Measurements from ENCODE around the gene AKIP1.

AKIP1 gene

GRCh38 chr11:8962841-8963240, 51.9 kb downstream of the AKIP1 start:
- DNase-seq = no peak

DNA sequence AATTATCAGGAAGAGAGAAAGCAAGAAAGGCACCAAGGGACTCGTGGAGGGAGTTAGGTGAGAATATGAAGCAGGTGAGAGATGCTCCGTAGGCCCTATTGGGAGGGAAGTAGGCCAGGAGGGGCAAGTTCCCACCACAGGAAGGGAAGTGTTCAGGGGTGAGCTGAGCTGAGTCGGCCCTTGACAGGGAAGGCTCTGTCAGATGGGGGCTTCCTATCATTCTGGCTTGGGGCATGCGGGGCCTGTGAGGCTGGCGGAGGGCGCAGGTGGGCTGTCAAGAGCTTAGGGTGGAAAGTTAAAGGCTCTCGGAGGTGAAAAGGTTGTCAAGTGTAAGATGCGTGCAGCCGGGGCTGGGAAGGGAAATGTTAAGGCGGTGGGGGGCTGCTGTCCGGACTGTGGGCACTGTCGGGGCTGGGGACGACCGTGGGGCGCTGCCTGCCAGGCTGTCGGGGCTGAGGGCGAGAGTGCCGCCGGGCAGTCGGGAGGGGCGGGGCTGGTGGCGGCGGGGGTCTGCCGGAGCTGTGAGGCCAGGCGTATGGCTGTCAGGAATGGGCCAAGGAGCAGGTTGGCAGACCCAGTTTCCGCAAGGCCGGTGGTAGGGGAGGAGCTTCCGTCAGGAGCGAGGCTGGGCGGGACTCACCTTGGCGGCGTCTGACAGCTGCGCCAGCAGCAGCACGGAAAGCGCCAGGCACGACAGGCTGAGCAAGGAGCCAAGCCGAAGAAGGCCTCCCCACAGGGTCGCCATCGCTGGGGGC, 52.8 kb downstream of the AKIP1 start:
- DNase-seq = no peak

DNA sequence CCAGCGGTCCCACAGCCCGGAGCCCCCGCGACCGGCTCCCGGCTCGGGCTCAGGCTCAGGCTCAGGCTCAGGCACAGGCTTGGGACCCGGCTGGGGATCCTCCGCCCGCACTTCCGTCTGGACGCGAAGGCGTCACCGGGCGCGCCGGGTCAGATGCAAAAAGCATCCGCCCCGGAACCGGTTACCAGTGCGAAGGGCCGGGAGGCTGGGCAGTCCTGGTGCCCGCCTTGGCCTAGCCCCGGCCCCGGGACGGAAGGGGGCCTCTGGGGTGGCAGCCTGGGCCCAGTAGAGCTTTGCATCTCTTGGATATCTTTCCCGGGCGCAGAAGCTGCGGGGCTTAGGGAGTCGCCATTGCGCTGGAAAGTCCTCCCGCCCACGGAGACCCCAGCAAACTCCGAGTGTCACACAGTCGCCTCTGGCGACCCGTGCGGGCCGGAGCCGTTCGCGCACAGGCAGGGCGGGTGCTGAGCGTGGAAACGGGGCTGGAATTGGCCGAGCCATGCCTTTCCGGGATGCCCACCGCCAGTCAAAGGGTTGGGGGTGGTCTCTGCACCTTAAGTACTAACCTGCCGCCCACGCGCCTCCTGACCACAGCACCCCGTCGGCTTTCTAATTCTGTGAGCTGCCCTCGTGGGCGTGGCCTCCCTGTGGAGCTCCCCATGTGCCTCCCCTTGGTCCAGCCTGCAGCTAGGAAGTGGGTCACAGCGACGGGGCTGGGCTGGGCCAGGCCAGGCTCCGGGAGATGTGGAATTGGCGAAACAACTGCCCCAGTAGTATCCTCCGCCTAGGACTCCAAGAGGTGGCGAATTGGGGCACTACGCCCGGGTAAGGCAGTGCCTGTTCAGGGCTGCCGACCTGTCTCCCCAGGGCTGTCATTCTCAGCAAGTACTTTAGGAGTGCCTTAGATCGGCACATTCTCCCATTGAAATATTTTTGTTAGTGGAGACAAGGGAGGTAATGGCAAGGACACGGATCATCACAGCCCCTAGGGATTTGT, 53.6 kb downstream of the AKIP1 start, which contains the start of gene TMEM9B:
Gene TMEM9B, minus strand, starts transcription at position 119 of the 997 bp plus-strand sequence. CDS start 129 bp downstream, outside the sequence.
- peak; percentile 79 for DNase-seq

GRCh38 chr11:8967184-8967583, 56.2 kb downstream of the AKIP1 start:
- DNase-seq = no peak
